GM10266 (cell line): ENCODE measurements around the gene NAPG.
"Not testable (repeated sequence)": the region's sequence is repeated elsewhere in the genome, so short reads cannot be mapped to it uniquely, and the experiment has no call there.

Experiments
- DNase-seq: peaks from one replicate; pipeline ENCODE4 v3.0.0; 2012; ENCODE audit errors: extremely low spot score
- TF ChIP-seq, protein P1 (sequence below): IDR thresholded peaks from 2 replicates; pipeline ENCODE4 v1.5.1; 2012; ENCODE audit warnings: mild to moderate bottlenecking, low read depth; ENCODE audit not compliant: control insufficient read depth, insufficient read depth; ENCODE audit errors: missing control alignments

The NAPG gene

DNA sequence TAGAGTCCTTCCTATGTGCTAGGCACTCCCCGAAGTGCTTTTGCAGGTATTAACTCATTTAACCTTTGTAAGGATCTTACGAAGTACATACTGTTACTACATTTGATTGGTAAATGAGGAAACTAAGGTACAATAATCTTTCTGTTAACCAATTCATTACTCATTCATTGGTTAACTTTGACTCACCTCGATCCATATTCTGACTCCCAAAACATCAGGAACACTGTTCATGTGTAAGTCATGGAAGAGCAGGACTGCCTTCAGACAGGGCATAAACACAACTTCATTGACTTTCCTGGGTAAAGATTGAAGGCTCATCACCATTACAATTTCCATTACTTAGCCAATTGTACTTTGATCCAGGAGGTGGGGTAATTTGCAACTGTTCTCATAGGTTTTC, 40.6 kb downstream of the NAPG start:
- DNase-seq = no peak
- TF ChIP-seq, protein P1, sequence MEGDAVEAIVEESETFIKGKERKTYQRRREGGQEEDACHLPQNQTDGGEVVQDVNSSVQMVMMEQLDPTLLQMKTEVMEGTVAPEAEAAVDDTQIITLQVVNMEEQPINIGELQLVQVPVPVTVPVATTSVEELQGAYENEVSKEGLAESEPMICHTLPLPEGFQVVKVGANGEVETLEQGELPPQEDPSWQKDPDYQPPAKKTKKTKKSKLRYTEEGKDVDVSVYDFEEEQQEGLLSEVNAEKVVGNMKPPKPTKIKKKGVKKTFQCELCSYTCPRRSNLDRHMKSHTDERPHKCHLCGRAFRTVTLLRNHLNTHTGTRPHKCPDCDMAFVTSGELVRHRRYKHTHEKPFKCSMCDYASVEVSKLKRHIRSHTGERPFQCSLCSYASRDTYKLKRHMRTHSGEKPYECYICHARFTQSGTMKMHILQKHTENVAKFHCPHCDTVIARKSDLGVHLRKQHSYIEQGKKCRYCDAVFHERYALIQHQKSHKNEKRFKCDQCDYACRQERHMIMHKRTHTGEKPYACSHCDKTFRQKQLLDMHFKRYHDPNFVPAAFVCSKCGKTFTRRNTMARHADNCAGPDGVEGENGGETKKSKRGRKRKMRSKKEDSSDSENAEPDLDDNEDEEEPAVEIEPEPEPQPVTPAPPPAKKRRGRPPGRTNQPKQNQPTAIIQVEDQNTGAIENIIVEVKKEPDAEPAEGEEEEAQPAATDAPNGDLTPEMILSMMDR = no peak

DNA sequence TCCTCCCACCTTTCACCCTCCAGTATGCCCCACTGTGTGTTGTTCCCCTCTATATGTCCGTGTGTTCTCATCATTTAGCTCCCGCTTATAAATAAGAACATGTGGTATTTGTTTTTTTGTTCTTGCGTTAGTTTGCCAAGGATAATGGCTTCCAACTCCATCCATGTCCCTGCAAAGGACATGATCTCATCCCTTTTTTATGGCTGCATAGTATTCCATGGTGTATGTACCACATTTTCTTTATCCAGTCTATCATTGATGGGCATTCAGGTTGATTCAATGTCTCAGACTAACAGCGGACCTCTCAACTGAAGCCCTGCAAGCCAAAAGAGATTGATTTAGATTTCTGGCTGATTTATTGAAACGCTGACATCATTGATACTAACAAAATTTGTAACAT, 44.1 kb downstream of the NAPG start:
- not testable (repeated sequence) for DNase-seq

DNA sequence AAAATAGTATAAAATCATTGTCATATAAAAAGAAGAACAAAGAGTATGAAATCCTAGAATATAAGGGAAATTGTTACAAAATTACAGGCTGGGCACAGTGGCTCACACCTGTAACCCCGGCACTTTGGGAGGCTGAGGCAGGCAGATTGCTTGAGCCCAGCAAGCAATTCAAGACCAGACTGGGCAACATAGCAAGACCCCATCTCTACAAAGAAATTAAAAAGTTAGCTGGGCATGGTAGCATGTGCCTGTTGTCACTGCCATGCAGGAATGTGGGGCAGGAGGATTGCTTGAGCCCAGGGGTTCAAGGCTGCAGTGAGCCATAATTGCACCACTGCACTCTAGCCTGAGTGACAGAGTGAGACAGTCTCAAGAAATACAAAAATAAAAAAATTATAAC, 44.8 kb downstream of the NAPG start:
- TF ChIP-seq, protein P1 = no peak
- DNase-seq = no peak

DNA sequence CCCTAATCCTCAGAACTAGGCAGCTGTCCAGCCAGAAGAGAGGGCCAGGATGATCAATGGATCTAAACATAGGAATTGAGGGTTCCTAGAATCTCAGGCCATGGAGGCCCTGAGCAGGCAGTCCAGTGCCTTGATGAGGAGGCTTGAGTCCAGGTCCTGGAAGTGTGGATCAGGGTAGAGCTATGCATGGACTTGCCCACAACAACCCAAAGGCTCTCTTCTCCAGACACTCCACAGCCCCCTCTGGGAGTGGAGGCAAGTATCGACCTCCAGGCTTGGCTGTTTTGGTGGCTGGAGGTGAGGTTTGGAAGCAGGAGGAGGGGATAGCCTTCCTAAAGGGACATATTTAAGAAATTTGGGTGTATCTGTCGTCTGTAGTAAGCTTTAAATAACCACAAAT, 45.7 kb downstream of the NAPG start:
- TF ChIP-seq, protein P1 = no peak
- no peak for DNase-seq

GRCh38 chr18:10573261-10573660, 47.4 kb downstream of the NAPG start:
- not testable (repeated sequence) for DNase-seq

GRCh38 chr18:10574412-10574811, 48.6 kb downstream of the NAPG start:
- not testable (repeated sequence) for DNase-seq

DNA sequence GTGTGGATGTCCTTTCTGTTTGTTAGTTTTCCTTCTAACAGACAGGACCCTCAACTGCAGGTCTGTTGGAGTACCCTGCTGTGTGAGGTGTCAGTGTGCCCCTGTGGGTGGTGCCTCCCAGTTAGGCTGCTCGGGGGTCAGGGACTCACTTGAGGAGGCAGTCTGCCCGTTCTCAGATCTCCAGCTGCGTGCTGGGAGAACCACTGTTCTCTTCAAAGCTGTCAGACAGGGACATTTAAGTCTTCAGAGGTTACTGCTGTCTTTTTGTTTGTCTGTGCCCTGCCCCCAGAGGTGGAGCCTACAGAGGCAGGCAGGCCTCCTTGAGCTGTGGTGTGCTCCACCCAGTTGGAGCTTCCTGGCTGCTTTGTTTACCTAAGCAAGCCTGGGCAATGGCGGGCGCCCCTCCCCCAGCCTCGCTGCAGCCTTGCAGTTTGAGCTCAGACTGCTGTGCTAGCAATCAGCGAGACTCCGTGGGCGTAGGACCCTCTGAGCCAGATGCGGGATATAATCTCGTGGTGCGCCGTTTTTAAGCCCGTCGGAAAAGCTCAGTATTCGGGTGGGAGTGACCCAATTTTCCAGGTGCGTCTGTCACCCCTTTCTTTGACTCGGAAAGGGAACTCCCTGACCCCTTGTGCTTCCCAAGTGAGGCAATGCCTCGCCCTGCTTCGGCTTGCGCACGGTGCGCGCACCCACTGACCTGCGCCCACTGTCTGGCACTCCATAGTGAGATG, 52.2 kb downstream of the NAPG start:
- not testable (repeated sequence) for DNase-seq

- not testable (repeated sequence) for DNase-seq
Measured at GRCh38 chr18:10578573-10578899, 52.7 kb downstream of the NAPG start.

- TF ChIP-seq, protein P1 = no peak
- no peak for DNase-seq
Measured at GRCh38 chr18:10579079-10579867, 53.4 kb downstream of the NAPG start.

GRCh38 chr18:10580215-10580614, 54.4 kb downstream of the NAPG start:
- TF ChIP-seq, protein P1 = no peak
- no peak for DNase-seq
